HG02970 (cell line): ENCODE measurements around the gene RAF1.

ENCODE experiments used
- ATAC-seq: cut with Tn5 transposase; IDR thresholded peaks from one replicate; pipeline ENCODE4 v1.9.1; 2021; ENCODE audit warnings: mild to moderate bottlenecking, moderate library complexity, moderate number of reproducible peaks; ENCODE audit not compliant: unreplicated experiment, low FRiP score

RAF1 gene

DNA sequence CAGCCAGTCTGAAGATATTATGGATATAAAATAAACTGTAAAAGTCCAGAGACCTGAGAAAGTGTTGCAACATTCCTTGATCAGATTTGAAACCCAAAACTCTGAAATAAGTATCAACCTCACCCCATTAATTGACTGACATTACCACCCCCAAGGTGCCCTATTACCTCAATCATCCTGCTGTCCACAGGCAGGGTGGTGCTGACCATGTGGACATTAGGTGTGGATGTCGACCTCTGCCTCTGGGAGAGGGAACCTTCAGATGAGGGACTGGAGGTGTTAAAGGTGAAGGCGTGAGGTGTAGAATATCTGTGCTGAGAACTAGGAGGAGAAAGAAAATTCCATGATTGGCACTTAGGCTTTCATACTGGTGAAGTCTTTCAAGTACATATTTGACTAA is 59.9 kb downstream of the RAF1 start:
- ATAC-seq = no peak

DNA sequence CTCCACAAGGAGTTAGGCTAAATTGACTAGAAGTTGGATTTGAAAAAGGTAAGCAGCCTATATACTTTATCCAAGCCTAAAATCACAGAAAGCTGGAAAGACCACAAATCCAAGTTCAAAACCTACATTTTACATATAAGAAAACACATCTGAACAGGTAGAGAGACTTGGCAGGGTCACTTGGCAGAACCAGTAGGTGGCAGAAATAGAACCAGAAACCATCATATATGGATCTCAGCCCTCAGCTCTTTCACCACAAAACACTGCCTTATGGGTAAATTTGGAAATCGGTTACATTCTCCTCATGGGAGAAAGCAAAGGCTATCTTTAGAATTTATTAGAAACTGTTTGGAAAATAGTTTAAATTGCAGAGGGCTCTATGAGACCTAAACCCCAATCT is 62.8 kb downstream of the RAF1 start:
- ATAC-seq = no peak

DNA sequence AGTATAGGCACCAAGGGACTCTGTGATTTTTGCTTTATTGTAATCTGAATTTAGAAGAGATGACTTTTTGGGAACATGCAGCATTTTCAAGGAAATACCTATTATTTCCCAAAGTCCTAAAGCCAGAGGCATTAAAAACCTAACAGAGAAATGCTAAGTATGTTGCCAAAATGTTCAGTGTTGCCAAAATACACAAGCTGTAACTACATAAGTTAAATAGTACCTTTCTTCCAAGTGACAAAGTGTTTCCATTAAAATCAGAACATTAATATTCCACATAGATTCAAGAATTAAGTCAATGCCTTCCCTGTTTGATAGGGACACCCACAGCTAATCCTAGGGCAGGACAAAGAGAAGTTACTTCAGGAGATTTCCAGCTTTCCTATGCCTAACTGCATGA is 65.0 kb downstream of the RAF1 start:
- no peak for ATAC-seq

DNA sequence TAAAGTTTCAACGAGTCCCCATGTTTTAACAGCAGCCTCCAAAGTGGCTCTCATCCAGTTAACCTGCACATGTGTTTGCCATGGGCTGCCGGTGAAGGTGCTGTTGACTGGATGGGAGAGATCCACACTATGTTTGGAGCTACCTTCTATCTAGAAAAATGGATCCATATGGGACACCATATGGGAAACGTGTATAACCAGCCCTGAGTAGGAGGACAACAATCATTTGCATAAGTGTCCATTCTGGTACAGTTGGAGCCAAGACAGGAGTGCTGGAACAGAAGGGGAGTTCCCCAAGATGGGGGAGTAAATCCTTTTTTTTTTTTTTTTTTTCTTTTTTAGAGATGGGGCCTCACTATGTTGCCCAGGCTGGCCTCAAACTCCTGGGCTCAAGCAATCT is 70.4 kb downstream of the RAF1 start:
- no peak for ATAC-seq

DNA sequence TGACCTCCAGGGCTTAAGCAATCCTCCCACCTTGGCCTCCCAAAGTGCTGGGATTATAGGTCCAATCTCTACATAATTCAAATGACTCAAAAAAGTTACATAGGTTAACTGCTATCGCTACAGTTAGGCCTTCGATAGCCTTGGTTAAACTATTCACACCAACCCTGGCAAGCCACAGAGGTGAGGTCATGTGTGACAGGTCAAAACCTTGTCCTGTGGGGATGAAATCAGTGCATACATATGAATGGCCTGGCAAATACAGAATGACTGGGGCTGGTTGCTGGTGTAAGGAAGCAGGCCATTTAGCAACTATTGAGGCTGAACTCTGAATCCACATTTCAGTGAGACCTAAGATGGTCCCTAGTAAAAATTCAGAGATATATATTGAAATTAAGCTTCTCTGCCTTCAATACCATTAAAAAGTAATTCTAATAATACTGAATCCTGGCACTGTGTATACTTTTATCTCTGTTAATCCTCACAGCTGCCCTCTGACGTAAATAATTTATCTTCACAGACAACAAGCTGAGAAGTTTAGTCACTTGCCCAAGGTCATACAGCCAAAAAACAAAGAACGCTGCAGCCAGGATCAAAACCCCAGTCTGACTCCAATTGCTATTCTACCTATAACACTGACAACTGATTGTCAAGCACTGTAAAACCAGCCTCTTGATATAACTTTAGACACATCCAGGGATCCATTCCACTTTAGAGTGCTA is 71.8 kb downstream of the RAF1 start:
- no peak for ATAC-seq

DNA sequence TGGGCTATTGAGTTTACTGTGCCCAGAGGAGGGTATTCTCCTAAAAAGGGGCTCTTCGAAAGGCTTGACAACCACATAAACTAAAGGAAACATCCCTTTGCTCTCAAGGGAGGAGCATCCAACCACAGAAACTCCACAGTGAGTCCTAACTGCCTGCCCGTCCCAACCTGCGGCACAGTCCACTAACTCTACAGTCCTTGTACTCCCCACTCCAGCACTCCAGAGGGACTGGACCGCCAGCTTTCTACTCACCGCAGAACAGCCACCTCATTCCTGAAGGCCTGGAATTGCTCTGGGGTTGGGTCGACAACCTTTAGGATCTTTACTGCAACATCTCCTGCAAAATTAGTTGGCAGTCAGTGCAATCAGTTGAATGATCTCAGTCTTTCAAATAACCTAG is 72.5 kb downstream of the RAF1 start:
- ATAC-seq = no peak

DNA sequence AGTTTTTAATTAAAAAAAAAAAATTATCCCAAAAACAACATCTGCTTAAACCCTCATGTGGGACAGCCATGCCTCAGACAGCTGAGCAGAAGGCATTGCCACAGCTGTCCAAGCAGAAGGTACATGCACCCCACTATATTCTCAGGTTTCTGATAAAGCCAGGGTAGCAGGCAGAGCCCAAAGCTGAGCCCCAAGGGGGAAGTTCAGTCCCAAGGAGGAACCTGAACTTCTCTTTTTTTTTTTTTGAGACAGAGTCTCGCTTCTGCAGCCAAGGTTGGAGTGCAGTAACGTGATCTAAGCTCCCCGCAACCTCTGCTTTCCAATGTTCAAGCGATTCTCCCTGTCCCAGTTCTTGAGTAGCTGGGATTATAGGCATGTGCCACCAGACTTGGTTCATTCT is 73.8 kb downstream of the RAF1 start:
- no peak for ATAC-seq

DNA sequence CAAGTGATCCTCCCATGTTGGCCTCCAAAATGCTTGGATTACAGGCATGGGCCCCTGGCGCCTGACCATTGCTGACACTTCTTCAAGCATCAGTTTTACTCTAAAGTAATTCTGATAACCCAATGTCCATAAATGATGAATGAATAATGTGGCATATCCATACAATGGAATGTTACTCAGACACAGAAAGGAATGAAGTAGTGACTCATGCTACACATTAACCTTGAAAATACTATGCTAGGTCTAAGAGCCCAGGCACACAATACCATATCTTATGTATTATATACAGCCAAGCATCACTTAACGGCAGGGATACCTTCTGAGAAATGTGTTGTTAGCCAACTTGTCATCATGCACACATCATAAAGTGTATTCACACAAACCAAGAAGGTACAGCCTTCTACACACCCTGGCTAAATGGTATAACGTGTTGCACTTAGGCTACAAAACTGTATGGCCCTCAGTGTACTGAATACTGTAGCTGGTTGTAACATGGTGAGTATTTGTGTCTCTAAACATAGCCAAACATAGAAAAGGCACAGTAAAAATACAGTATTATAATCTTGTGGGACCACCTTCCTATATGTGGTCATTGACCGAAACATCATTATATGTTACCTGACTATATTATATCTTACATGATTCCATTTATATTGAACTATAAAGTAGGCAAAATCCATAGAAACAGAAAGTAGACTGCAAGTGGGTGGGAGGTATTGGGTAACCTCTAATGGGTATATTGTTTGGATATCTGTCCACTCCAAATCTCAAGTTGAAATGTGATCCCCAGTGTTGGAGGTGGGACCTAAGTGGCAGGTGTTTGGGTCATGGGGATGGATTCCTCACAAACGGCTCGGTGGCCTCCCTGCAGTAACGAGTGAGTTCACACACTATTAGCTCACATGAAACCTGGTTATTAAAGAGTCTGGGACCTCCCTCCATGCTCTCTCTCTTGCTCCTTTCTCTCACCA is 75.6 kb downstream of the RAF1 start:
- no peak for ATAC-seq

DNA sequence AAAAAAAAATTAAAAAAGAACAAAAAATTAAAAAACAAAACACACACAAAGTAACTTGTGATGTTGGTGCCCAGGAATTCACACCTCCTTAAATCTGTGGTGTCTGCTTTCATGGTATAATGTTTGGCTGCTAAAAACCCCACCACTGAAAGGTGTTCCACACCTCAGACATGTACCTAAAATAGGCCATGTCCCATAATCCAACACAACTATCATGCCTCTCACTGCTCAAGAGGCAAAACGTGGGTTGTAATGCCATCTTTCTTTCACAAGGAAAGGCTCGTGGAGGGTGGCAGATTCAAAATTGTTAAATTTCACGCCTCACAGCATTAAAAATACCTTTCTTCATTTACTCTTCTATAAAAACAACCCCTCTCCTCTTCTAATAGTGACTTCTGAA is 77.5 kb downstream of the RAF1 start:
- ATAC-seq = no peak

DNA sequence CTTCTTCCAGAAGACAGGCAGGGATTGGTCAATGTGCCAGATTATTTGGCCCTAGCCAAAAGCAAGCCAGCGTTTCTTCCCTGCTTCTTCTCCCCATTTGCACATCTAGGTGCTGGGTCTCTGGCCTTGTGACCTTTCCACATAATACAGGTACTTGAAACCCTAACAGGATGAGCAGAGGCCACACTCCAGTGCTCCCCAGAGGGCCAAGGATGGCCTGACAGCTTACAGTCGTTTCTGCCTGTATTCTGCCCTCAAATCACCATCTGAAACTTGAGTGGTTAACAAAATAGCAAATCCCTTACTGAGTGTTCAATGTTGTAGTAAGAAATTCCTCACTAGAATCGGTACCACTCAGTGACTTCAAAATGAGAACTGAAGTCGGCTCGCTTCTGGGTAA is 77.9 kb downstream of the RAF1 start:
- no peak for ATAC-seq

DNA sequence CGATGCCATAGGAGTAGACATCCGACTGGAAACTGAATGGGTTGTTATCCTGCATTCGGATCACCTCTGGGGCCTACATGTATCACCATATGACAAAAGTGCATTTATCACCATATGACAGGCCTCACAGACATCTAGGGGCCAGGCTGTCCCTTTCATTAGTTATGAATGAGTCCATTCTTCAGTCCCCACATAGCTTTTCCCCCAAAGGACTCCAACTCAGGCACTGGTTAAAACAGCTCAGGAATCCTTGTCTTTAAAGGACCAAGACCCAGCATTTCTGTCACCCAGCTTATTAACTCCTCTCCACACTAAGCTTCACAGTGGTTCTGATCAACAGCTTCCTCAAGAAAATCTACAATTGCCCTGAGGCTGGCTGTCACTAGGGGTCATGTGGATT is 78.7 kb downstream of the RAF1 start:
- no peak for ATAC-seq

DNA sequence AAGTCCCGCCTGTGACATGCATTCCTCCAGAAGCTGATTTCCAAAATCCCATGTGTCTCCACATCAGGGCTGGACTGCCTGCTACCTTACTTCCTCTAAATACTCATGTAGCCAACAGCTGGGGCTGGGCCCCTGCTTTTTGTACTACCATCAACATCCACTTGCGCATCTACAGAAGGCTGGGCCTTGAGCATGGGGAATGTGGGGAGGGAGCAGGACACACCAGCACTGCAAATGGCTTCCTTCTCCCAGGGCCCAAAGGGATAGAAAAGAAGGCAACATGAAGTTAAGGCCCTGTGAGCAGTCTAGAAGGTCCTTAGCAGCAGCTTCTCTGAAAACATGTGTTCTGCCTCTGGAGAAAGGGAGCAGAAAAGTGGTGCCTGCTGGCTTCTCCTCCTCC is 79.8 kb downstream of the RAF1 start:
- ATAC-seq = no peak

DNA sequence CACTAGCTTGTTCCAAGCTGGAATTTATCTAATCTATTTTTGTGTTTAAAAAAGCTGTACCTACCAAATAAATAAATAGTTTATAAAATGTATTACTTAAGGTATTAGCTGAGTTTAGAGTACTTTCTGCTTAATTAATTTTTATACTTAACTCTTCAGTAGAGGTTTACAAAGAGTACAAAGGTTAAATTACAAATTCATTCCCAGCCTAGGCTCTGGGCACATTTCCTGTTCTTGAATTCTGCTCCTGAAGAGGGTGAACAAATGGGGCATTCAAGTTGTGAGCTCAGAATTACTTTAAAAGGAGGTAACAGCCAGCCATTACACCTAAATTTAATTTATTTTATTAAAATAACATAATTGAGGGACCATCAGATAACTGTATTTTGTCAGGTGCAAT is 80.6 kb downstream of the RAF1 start:
- ATAC-seq = no peak

DNA sequence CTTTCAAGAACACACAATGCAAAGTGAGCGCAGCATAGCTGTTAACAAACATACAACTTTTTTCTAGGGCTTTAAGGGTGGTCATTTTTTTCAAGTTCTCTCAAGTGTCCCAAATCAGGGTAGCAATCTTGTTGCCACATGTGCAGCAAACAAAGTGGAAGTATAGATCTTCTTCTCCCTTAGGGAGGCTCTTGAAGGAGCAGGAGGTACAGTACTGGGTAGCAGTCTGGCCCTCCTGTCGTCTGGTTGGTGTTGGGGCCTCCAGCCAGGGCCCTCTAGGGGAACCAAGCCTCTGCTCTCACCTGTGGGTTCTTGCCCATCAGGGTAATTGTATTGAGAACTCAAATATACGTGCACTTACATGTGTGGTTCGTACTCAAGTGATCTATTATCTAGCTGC is 81.2 kb downstream of the RAF1 start:
- no peak for ATAC-seq

DNA sequence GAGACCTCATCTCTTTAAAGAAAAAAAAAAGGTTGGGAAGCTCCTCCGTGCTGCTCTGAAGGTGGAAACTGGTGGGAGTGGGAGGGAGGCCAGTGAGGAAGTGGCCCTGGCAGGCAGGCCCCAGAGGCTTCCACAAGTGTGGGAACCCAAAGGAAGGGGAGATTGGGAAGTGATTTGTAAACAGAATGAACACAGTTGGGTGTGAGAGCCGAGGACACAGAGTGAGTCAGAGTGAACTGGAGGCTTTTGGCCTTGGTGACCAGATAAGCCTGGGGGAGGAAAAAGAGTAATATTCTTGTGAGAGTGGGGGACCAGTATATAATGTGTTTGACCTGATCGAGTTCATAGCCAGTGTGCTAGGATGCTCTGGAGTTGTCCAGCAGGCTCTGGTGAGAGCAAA is 84.0 kb downstream of the RAF1 start:
- ATAC-seq = no peak

DNA sequence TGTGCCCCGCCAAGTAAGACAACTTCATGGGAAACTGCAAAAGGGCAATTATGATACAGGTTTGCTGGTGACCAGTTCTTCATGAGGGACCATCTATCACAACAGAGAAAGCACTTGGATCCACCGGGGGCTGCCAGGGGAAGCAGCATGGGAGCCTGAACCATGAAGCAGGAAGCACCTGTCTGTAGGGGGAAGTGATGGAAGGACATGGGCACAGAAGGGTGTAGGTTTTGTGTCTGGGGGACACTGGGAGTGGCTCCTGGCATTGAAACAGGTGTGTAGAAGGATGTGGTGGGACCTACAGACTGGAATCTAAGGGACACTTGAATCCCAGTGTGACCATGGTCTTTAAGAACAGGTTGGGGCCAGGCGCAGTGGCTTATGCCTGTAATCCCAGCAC is 84.5 kb downstream of the RAF1 start:
- no peak for ATAC-seq

DNA sequence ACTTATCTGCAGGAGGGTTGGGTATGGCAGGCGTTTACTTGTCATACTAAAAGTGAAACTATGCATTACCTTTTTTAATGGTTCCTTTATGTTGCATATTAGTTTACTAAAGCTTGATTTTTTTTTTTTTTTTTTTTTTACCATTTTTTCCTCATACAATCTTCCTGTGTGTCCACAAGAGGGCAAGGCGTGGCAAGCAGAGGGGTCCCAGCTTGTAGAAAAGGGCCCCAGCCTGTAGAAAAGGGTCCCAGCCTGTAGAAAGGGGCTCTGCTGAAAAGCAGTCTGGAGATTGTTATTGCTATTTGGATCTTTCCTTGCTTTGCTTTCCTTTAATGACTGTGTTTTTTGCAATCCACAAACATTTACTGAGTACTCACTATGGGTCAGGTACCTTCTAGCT is 85.2 kb downstream of the RAF1 start:
- no peak for ATAC-seq

DNA sequence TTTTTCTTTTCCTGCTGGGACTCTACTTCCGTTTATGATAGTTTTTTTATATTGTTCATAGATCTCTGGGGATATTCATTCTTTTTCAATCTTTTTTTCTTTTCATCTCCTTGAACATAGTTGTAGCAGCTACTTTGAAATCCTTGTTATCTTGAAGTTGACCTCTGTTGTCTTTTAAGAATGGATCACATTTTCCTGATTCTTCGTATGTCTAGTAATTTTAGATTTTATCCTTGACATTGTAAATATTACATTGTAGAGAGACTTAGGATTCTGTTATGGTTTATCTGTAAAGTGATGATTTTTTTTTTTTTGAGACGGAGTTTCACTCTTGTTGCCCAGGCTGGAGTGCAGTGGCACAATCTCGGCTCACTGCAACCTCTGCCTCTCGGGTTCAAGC is 86.5 kb downstream of the RAF1 start:
- no peak for ATAC-seq

DNA sequence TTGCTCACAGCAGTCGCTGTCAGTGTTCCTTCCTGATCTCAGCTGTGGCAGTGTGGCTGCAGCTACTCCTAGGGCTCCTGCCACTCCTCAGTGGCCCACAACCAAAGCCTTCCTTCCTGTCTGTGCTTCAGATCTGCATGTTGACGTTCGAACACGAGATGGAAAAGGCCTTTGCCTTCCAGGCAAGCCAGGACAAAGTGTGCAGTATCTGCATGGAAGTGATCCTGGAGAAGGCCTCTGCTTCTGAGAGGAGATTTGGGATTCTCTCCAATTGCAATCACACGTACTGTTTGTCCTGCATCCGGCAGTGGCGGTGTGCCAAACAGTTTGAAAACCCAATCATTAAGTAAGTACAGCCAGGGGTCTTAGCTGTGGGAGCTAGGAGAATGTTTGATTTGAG is 89.3 kb downstream of the RAF1 start:
- ATAC-seq = no peak

DNA sequence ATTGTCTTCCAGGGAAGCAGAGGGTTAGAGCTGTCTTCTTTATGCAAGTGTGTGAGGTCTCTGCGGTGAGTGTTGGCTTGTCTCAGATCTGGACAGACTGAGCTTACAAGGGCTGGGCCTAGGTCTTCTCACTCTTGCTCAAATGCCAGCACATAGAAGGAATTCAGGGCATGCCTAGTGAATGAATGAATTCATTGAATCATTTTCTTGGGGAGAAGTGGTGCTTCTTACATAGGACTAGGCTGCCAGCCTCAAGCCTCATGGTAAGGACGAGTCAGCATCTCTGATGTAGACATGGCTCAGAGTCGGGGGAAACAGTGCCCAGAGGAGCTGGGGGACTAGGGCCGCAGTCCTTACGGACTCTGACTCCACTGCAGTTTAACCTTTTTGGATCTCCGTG is 89.8 kb downstream of the RAF1 start:
- ATAC-seq = no peak

DNA sequence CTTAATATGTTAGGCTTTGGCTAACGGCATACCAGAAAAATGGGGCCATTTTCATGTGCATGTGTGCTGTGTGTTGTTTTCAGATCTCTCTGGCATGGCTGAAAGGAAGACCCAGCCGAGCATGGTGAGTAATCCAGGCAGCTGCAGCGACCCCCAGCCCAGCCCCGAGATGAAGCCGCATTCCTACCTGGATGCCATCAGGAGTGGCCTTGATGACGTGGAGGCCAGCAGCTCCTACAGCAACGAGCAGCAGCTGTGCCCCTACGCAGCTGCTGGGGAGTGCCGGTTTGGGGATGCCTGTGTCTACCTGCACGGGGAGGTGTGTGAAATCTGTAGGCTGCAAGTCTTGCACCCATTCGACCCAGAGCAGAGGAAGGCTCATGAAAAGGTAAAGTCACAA is 91.9 kb downstream of the RAF1 start:
- ATAC-seq = no peak

DNA sequence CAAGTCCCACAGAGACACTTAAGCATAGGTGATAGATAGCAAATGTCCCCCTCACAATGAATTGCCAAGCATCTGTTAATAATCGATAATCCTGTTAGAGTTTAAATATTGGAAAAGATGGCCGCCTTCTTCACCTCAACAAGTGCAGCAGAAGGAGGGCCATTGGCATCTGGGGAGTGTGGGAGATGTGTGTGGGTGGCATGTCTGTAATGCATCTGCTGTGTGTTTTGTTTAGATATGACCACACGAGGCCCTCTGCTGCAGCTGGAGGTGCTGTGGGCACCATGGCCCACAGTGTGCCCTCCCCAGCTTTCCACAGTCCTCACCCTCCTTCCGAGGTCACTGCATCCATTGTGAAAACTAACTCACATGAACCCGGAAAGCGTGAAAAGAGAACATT is 94.1 kb downstream of the RAF1 start:
- no peak for ATAC-seq
